Vagina (tissue), 2 donors: ENCODE results near the gene ZC3HAV1. TPM values are rescaled to one million over a fixed set of nuclear protein-coding genes. Genes with fewer than 3 reads are reported as not detected.
"Not testable (repeated sequence)": the region's sequence is repeated elsewhere in the genome, so short reads cannot be mapped to it uniquely, and the experiment has no call there.

ENCODE experiments used
- DNase-seq, 2 donors: peaks; one replicate each; pipeline ENCODE4 v3.0.0-alpha.2; 2017; ENCODE audit errors: extremely low spot score in 2 of 2
- H3K27ac ChIP-seq: fragments of 200-600 bp; sonication (generic); one replicate; pipeline ENCODE4 v1.5.1; 2019
- H3K27me3 ChIP-seq: fragments of 200-600 bp; sonication (generic); one replicate; pipeline ENCODE4 v1.5.1; 2019
- H3K36me3 ChIP-seq, 2 donors: fragments of 200-600 bp; sonication (generic); one replicate each; pipeline ENCODE4 v1.5.1; 2017 to 2019
- H3K4me1 ChIP-seq: fragments of 200-600 bp; sonication (generic); one replicate; pipeline ENCODE4 v1.5.1; 2019
- H3K4me3 ChIP-seq, 2 donors: fragments of 200-600 bp; sonication (generic); 1 replicate in 1 of 2; 2 replicates in 1 of 2; pipeline ENCODE4 v1.5.1; 2016 to 2019
- H3K9me3 ChIP-seq: fragments of 200-600 bp; sonication (generic); one replicate; pipeline ENCODE4 v1.5.1; 2019
- CTCF ChIP-seq, 3 experiments: fragments of 450-650 bp in 2 of 3; fragments of 200-600 bp in 1 of 3; sonication (generic) in 1 of 3; IDR thresholded peaks; one replicate each; pipeline ENCODE4 v1.5.1; 2017 to 2019; ENCODE audit warnings: antibody characterized with exemption in 3 of 3, mild to moderate bottlenecking in 2 of 3, moderate library complexity in 2 of 3
- POLR2A ChIP-seq, 2 donors: fragments of 450-650 bp; IDR thresholded peaks; one replicate each; pipeline ENCODE4 v1.6.1; 2017; ENCODE audit warnings: antibody characterized with exemption in 2 of 2, mild to moderate bottlenecking in 2 of 2, moderate library complexity in 2 of 2
- POLR2AphosphoS5 ChIP-seq, 2 donors: sonication (generic); formaldehyde crosslinking; IDR thresholded peaks; one replicate each; pipeline ENCODE4 v1.9.0; 2017; ENCODE audit warnings: antibody characterized with exemption in 2 of 2, mild to moderate bottlenecking in 2 of 2, low read depth in 1 of 2; ENCODE audit not compliant: insufficient read depth in 1 of 2
- intact Hi-C: fragments of 100-400 bp; cut with DNase I; formaldehyde crosslinking; loops from one replicate; pipeline ENCODE4 v1.15.1; 2023
- total RNA-seq: library from RNA; depleted of rRNA; stranded (reverse); fragments of >200 nt; gene quantifications from one replicate; pipeline ENCODE4 v1.2.3, GENCODE V29; 2016

ZC3HAV1 gene
- total RNA-seq, 1 donor from 2014 or later: 36.6 TPM

GRCh38 chr7:139029353-139029752 lies 80.2 kb downstream of the ZC3HAV1 start:
- intact Hi-C loops: no loop called here
- H3K27ac ChIP-seq: no peak overlapping the region
- peaks cover 0 to 45% of the 10 kb centered on the region in 2 donors for H3K36me3 ChIP-seq
- no peak overlapping the region for H3K4me3 ChIP-seq
- H3K9me3 ChIP-seq: no peaks in the 10 kb centered on the region
- H3K27me3 ChIP-seq: no peaks in the 10 kb centered on the region
- TF ChIP-seq POLR2A (IDR thresholded peaks at IDR 0.05) (no peak), POLR2AphosphoS5 (IDR thresholded peaks at IDR 0.05; ENCODE audit: insufficient read depth in 1 of 2, low read depth in 1 of 2) (no peak), CTCF (IDR thresholded peaks at IDR 0.05) (no peak)
- DNase-seq: no peak
- peaks cover 11% of the 10 kb centered on the region for H3K4me1 ChIP-seq

GRCh38 chr7:139026551-139026950 lies 83.0 kb downstream of the ZC3HAV1 start:
- Histone ChIP-seq H3K27me3 (no peaks in the 10 kb centered on the region), H3K36me3 (peaks cover 0 to 42% of the 10 kb centered on the region in 2 donors), H3K9me3 (no peaks in the 10 kb centered on the region), H3K27ac (no peak overlapping the region), H3K4me3 (no peak overlapping the region), H3K4me1 (no peaks in the 10 kb centered on the region)
- intact Hi-C loops: no loop called here
- DNase-seq: no peak
- TF ChIP-seq POLR2A (IDR thresholded peaks at IDR 0.05) (no peak), POLR2AphosphoS5 (IDR thresholded peaks at IDR 0.05; ENCODE audit: insufficient read depth in 1 of 2, low read depth in 1 of 2) (no peak), CTCF (IDR thresholded peaks at IDR 0.05) (no peak)

GRCh38 chr7:139025861-139026260 lies 83.7 kb downstream of the ZC3HAV1 start:
- H3K27ac ChIP-seq, H3K4me1 ChIP-seq, H3K4me3 ChIP-seq, H3K9me3 ChIP-seq, intact Hi-C loops, H3K27me3 ChIP-seq, DNase-seq: not testable (repeated sequence)
- H3K36me3 ChIP-seq: peaks cover 0 to 36% of the 10 kb centered on the region in 2 donors

GRCh38 chr7:139023076-139023475 lies 86.4 kb downstream of the ZC3HAV1 start:
- intact Hi-C loops: no loop called here

GRCh38 chr7:139022286-139022685 lies 87.2 kb downstream of the ZC3HAV1 start:
- intact Hi-C loops: no loop called here
- no peak overlapping the region for H3K27ac ChIP-seq
- no peak overlapping the region for H3K4me3 ChIP-seq
- TF ChIP-seq CTCF (IDR thresholded peaks at IDR 0.05) (no peak), POLR2A (IDR thresholded peaks at IDR 0.05) (no peak), POLR2AphosphoS5 (IDR thresholded peaks at IDR 0.05; ENCODE audit: insufficient read depth in 1 of 2, low read depth in 1 of 2) (no peak)
- H3K4me1 ChIP-seq: no peaks in the 10 kb centered on the region
- H3K27me3 ChIP-seq: no peaks in the 10 kb centered on the region
- H3K9me3 ChIP-seq: no peaks in the 10 kb centered on the region
- peaks cover 0 to 19% of the 10 kb centered on the region in 2 donors for H3K36me3 ChIP-seq
- DNase-seq: no peak

More at GRCh38 chr7:139023076-139023475, 86.4 kb downstream of the ZC3HAV1 start:
- Histone ChIP-seq H3K27ac (no peak overlapping the region), H3K9me3 (no peaks in the 10 kb centered on the region), H3K36me3 (peaks cover 0 to 22% of the 10 kb centered on the region in 2 donors), H3K4me3 (no peak overlapping the region), H3K4me1 (no peaks in the 10 kb centered on the region), H3K27me3 (no peaks in the 10 kb centered on the region)
- no peak for DNase-seq
- no peak for TF ChIP-seq POLR2AphosphoS5 (IDR thresholded peaks at IDR 0.05; ENCODE audit: insufficient read depth in 1 of 2, low read depth in 1 of 2)
- no peak for TF ChIP-seq CTCF (IDR thresholded peaks at IDR 0.05)
- TF ChIP-seq POLR2A (IDR thresholded peaks at IDR 0.05): no peak
